Umbilical cord (tissue), 2 donors: ENCODE results near the gene KANSL1. TPM values are rescaled to one million over a fixed set of nuclear protein-coding genes. Genes with fewer than 3 reads are reported as not detected.

Experiments used
- DNase-seq: peaks from one replicate; pipeline ENCODE4 v3.0.0-alpha.2; 2015; ENCODE audit warnings: low spot score
- total RNA-seq: library from RNA; depleted of rRNA; stranded (reverse); fragments of >200 nt; gene quantifications from one replicate; pipeline ENCODE4 v1.2.3, GENCODE V29; 2014; ENCODE audit warnings: low replicate concordance; ENCODE audit not compliant: insufficient read depth

Gene KANSL1
- total RNA-seq, 1 donor from 2014 or later = 83.5 TPM

GRCh38 chr17:46167826-46168569 lies 25.2 kb downstream of the KANSL1 start:
- no peak for DNase-seq

- DNase-seq = no peak
These were observed 26.0 kb downstream of the KANSL1 start for GRCh38 chr17:46167267-46167666.

GRCh38 chr17:46166692-46167249 lies 26.5 kb downstream of the KANSL1 start:
- no peak for DNase-seq

GRCh38 chr17:46163929-46164594 lies 29.2 kb downstream of the KANSL1 start:
- no peak for DNase-seq

- DNase-seq = no peak
These were observed 29.9 kb downstream of the KANSL1 start for GRCh38 chr17:46163316-46163715.

- no peak for DNase-seq
These were observed 30.4 kb downstream of the KANSL1 start for GRCh38 chr17:46162866-46163265.

- DNase-seq = no peak
These were observed 33.1 kb downstream of the KANSL1 start for GRCh38 chr17:46160169-46160568.

GRCh38 chr17:46159686-46160085 lies 33.5 kb downstream of the KANSL1 start:
- DNase-seq = no peak

GRCh38 chr17:46158323-46159296 lies 34.6 kb downstream of the KANSL1 start:
- no peak for DNase-seq

GRCh38 chr17:46157443-46158062 lies 35.7 kb downstream of the KANSL1 start:
- peak; percentile 88 for DNase-seq

GRCh38 chr17:46154151-46154816 lies 38.9 kb downstream of the KANSL1 start:
- peak; percentile 52 for DNase-seq

- DNase-seq = no peak
These were observed 40.8 kb downstream of the KANSL1 start for GRCh38 chr17:46152423-46152822.

GRCh38 chr17:46151762-46152161 lies 41.5 kb downstream of the KANSL1 start:
- DNase-seq = no peak

GRCh38 chr17:46150216-46150963 lies 42.8 kb downstream of the KANSL1 start:
- DNase-seq = no peak

- no peak for DNase-seq
These were observed 45.0 kb downstream of the KANSL1 start for GRCh38 chr17:46148247-46148646.

GRCh38 chr17:46147296-46147695 lies 45.9 kb downstream of the KANSL1 start:
- DNase-seq = no peak

GRCh38 chr17:46144246-46144645 lies 49.0 kb downstream of the KANSL1 start:
- no peak for DNase-seq

GRCh38 chr17:46143827-46144236 lies 49.4 kb downstream of the KANSL1 start:
- no peak for DNase-seq

GRCh38 chr17:46141645-46142044 lies 51.6 kb downstream of the KANSL1 start:
- DNase-seq = no peak

- DNase-seq = no peak
These were observed 52.5 kb downstream of the KANSL1 start for GRCh38 chr17:46140645-46141197.
